ENCODE data around the gene SLC28A3.

DNA sequence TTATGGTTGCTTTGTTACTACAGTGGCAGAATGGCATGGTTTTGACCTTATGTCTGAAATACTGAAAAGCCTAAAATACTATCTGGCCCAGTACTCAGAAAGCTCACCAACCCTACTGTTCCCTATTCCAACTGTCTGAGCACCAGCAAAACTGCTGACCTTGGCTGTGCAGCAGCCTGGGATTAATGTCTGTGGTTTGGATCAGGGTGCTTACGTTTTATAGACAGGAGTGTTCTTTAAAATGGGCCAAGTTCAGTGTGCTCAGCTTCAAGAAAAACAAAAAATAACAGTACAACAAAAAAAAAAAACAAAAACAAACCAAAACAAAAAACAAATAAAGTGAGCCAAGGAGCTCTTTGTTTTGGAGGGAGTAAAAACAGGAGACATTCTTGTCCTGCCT lies 36.4 kb downstream of the SLC28A3 start:
- TF ChIP-seq, protein P1, sequence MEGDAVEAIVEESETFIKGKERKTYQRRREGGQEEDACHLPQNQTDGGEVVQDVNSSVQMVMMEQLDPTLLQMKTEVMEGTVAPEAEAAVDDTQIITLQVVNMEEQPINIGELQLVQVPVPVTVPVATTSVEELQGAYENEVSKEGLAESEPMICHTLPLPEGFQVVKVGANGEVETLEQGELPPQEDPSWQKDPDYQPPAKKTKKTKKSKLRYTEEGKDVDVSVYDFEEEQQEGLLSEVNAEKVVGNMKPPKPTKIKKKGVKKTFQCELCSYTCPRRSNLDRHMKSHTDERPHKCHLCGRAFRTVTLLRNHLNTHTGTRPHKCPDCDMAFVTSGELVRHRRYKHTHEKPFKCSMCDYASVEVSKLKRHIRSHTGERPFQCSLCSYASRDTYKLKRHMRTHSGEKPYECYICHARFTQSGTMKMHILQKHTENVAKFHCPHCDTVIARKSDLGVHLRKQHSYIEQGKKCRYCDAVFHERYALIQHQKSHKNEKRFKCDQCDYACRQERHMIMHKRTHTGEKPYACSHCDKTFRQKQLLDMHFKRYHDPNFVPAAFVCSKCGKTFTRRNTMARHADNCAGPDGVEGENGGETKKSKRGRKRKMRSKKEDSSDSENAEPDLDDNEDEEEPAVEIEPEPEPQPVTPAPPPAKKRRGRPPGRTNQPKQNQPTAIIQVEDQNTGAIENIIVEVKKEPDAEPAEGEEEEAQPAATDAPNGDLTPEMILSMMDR (conservative IDR thresholded peaks at IDR 0.05; ENCODE audit: low read depth, low read length): no peak
- TF ChIP-seq EZH2phosphoT487 (IDR thresholded peaks at IDR 0.05; ENCODE audit: borderline replicate concordance, low read length) (no peak), EZH2 (IDR thresholded peaks at IDR 0.05; ENCODE audit: low read length, unreplicated experiment) (no peak)
